GM12878 (cell line): ENCODE measurements around the gene MAGI2. TPM values are rescaled to one million over a fixed set of nuclear protein-coding genes. Genes with fewer than 3 reads are reported as not detected.

Experiments used
- ATAC-seq: fragments of 200-7000 bp; cut with Tn5 transposase; 3 replicates; pipeline ENCODE4 v1.9.1; 2020; ENCODE audit warnings: mild to moderate bottlenecking, moderate library complexity
- BruUV-seq: library from RNA; stranded (reverse); fragments of 400-500 nt; replicated peaks from 2 replicates; lab custom pipeline; 2021; lab: Mats Ljungman, UMichigan
- CTCF ChIA-PET: fragments of 300-600 bp; sonication (Branson Sonifier 250); formaldehyde crosslinking; extraction: SDS; loops from one replicate; lab custom pipeline; 2021; ENCODE audit warnings: inconsistent platforms; lab: Yijun Ruan, JAX
- POLR2A ChIA-PET: fragments of 350-600 bp; formaldehyde crosslinking; extraction: SDS; loops from one replicate; lab custom pipeline; 2021; ENCODE audit warnings: inconsistent platforms; lab: Charles Lee
- RAD21 ChIA-PET: fragments of 300-600 bp; sonication (Branson Sonifier 250); formaldehyde crosslinking; loops from one replicate; lab custom pipeline; 2023; ENCODE audit warnings: antibody characterized with exemption; ENCODE audit not compliant: unreplicated experiment; lab: Charles Lee
- SMC1A ChIA-PET: fragments of 300-600 bp; sonication (Branson Sonifier 250); formaldehyde crosslinking; loops from one replicate; lab custom pipeline; 2023; ENCODE audit not compliant: unreplicated experiment, uncharacterized antibody; lab: Charles Lee
- DNase-seq: peaks from one replicate; pipeline ENCODE4 v3.0.0-alpha.2; 2011; ENCODE audit warnings: low read depth, low spot score
- FAIRE-seq: peaks from 3 replicates; lab custom pipeline; 2011; peaks lifted over from hg19 to GRCh38; lab: Jason Lieb, UNC
- H2AFZ ChIP-seq: 2 replicates; pipeline ENCODE4 v1.6.0; 2011; ENCODE audit warnings: low read depth, low read length, control low read depth; ENCODE audit not compliant: control insufficient read depth
- H3K27ac ChIP-seq: 2 replicates; pipeline ENCODE4 v1.5.1; 2011; ENCODE audit warnings: control low read depth; ENCODE audit not compliant: control insufficient read depth, insufficient read depth
- H3K27me3 ChIP-seq, 2 experiments: replicated peaks in 1 of 2; 2 replicates each; pipeline versions ENCODE4 v1.6.0 to v1.6.1; 2011; ENCODE audit warnings: low read length in 1 of 2; ENCODE audit not compliant: control insufficient read depth in 2 of 2, insufficient read depth in 2 of 2
- H3K36me3 ChIP-seq, 2 experiments: 2 replicates each; pipeline ENCODE4 v1.5.1; 2011; ENCODE audit warnings: low read length in 1 of 2; ENCODE audit not compliant: control insufficient read depth in 2 of 2, insufficient read depth in 2 of 2
- H3K4me1 ChIP-seq: 2 replicates; pipeline ENCODE4 v1.6.1; 2011; ENCODE audit warnings: mild to moderate bottlenecking, low read length, moderate library complexity, mixed read lengths; ENCODE audit not compliant: control insufficient read depth, insufficient read depth
- H3K4me2 ChIP-seq: 2 replicates; pipeline ENCODE4 v1.6.0; 2011; ENCODE audit warnings: control low read depth; ENCODE audit not compliant: control insufficient read depth, insufficient read depth
- H3K4me3 ChIP-seq: fragments of 200-600 bp; sonication (generic); 2 replicates; pipeline ENCODE4 v1.5.1; 2016
- H3K79me2 ChIP-seq: 2 replicates; pipeline ENCODE4 v1.6.0; 2011; ENCODE audit warnings: low read length; ENCODE audit not compliant: control insufficient read depth, insufficient read depth
- H3K9ac ChIP-seq: 2 replicates; pipeline ENCODE4 v1.8.0; 2011; ENCODE audit warnings: low read length, control low read depth, mixed read lengths; ENCODE audit not compliant: control insufficient read depth, insufficient read depth
- H3K9me3 ChIP-seq: replicated peaks from 3 replicates; pipeline ENCODE4 v1.5.1; 2011; ENCODE audit warnings: mild to moderate bottlenecking, low read length; ENCODE audit not compliant: control insufficient read depth, insufficient read depth
- H4K20me1 ChIP-seq: 2 replicates; pipeline ENCODE4 v1.6.0; 2011; ENCODE audit not compliant: control insufficient read depth, insufficient read depth
- EP300 ChIP-seq, 2 experiments: fragments of 150-350 bp in 1 of 2; IDR thresholded peaks; 2 replicates each; pipeline ENCODE4 v1.6.1; 2011 to 2012; ENCODE audit warnings: low read depth in 2 of 2, low read length in 2 of 2, borderline replicate concordance in 1 of 2, improper control_type of control experiment in 1 of 2, inconsistent platforms in 1 of 2; ENCODE audit not compliant: control insufficient read depth in 1 of 2
- EZH2 ChIP-seq: IDR thresholded peaks from 2 replicates; pipeline ENCODE4 v1.6.1; 2012; ENCODE audit warnings: low read depth, mild to moderate bottlenecking, control low read depth, inconsistent platforms, low read length, borderline replicate concordance; ENCODE audit not compliant: control insufficient read depth
- HDGF ChIP-seq: fragments of 450-650 bp; IDR thresholded peaks from 2 replicates; pipeline ENCODE4 v1.6.1; 2016; ENCODE audit warnings: antibody characterized with exemption
- NRF1 ChIP-seq: conservative IDR thresholded peaks from 2 replicates; pipeline ENCODE4 v1.6.1; 2011; ENCODE audit warnings: mild to moderate bottlenecking, low read depth, low read length, improper control_type of control experiment
- POLR2AphosphoS5 ChIP-seq: IDR thresholded peaks from 2 replicates; pipeline ENCODE4 v1.6.1; 2011; ENCODE audit warnings: mild to moderate bottlenecking, low read length, inconsistent platforms
- RCOR1 ChIP-seq: conservative IDR thresholded peaks from 2 replicates; pipeline ENCODE4 v1.6.1; 2012; ENCODE audit warnings: low read depth, low read length, improper control_type of control experiment
- SMC3 ChIP-seq: IDR thresholded peaks from 2 replicates; pipeline ENCODE4 v1.6.1; 2011; ENCODE audit warnings: low read length, improper control_type of control experiment, borderline replicate concordance
- SUZ12 ChIP-seq: fragments of 200-600 bp; sonication (generic); IDR thresholded peaks from one replicate; pipeline ENCODE4 v1.6.1; 2018; ENCODE audit warnings: antibody characterized with exemption, mild to moderate bottlenecking; ENCODE audit not compliant: unreplicated experiment
- TAF1 ChIP-seq: IDR thresholded peaks from 2 replicates; pipeline ENCODE4 v1.6.1; 2011; ENCODE audit warnings: mild to moderate bottlenecking, low read depth, low read length, borderline replicate concordance
- WGBS: methylation state at CpG from one replicate; pipeline ENCODE4 v1.1.6; 2016; ENCODE audit warnings: low lambda C conversion rate; ENCODE audit not compliant: insufficient replicate concordance, insufficient coverage; ENCODE audit errors: missing lambda C conversion rate; 5-methylcytosine and 5-hydroxymethylcytosine counted together
- in situ Hi-C: fragments of 300-500 bp; cut with MboI; formaldehyde crosslinking; loops from 9 replicates; pipeline ENCODE4 v1.14.3; 2018; ENCODE audit warnings: mixed read lengths
- intact Hi-C: fragments of 100-400 bp; cut with micrococcal nuclease; formaldehyde crosslinking; loops from one replicate; pipeline ENCODE4 v1.14.2; 2022; ENCODE audit not compliant: unreplicated experiment
- polyA plus RNA-seq, 11 experiments: library from polyadenylated mRNA; depleted of rRNA in 4 of 11; unstranded in 6 of 11; stranded (reverse) in 5 of 11; fragments of >200 nt; fragmentation: Nextera tagmentation in 4 of 11; fragmentation: Illumina TruSeq in 1 of 11; extraction: Ambion mirVana in 4 of 11; extraction: Trizol in 1 of 11; gene quantifications; 1 replicate in 1 of 11; 2 replicates in 10 of 11; pipeline versions ENCODE4 v1.2.1 to v1.2.3, GENCODE V29; 2011 to 2016; ENCODE audit warnings: inconsistent platforms in 2 of 11, missing spikeins in 2 of 11, low read depth in 1 of 11
- total RNA-seq, 4 experiments: library from RNA; depleted of rRNA in 3 of 4; stranded (reverse); fragments of >200 nt in 3 of 4; fragmentation: Illumina TruSeq in 1 of 4; extraction: Trizol in 1 of 4; gene quantifications; 2 replicates each; pipeline versions ENCODE4 v1.2.1 to v1.2.3, GENCODE V29; 2013 to 2021
- TF ChIP-seq, protein P1 (sequence below): IDR thresholded peaks from 2 replicates; pipeline ENCODE4 v1.6.1; 2011; ENCODE audit warnings: low read depth, low read length, improper control_type of control experiment, borderline replicate concordance
- TF ChIP-seq, protein P2 (sequence below): IDR thresholded peaks from 2 replicates; pipeline ENCODE4 v1.6.1; 2012; ENCODE audit warnings: mild to moderate bottlenecking, low read depth, low read length
- TF ChIP-seq, protein P3 (sequence below): fragments of 450-650 bp; formaldehyde crosslinking; IDR thresholded peaks from 2 replicates; pipeline ENCODE4 v1.4.0; 2020; ENCODE audit warnings: mild to moderate bottlenecking, moderate library complexity

The MAGI2 gene
- total and polyA plus RNA-seq, 10 of the 15 experiments (the other 5 are each of a cell fraction or from before 2014, with no cell fraction given), result 0.01 to 0.31 (median 0.05) TPM; not detected in 2

DNA sequence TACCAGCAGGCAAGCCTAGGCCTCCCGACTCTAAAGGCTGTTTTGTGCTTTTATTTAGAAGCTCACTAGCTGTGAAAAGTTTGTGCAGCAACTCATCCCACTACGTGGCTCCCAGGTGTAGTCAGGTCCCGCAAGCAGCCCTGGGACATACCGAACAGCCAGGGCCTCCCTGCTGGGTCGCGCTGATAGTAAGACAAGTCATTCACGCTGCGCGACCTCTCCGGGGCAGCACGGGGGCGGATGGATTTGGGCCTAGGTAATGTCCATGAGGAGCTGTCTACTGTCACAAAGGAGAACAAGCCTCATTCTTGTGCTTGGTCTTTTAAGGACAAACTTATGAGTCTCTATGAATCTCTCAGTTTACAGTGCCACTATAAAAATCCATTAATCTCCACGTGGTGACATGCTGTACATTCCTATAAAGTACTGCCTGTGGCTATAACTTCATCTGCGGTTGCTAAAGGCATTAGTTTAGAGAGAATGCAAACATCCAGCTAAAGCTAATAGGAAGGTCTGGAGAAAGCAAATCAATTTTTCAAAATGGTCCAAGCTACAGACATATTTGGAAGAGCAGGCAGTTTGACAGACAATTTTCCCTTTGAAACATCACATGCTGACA is 1108.1 kb downstream of the MAGI2 start (continued):
- TF ChIP-seq, protein P1, sequence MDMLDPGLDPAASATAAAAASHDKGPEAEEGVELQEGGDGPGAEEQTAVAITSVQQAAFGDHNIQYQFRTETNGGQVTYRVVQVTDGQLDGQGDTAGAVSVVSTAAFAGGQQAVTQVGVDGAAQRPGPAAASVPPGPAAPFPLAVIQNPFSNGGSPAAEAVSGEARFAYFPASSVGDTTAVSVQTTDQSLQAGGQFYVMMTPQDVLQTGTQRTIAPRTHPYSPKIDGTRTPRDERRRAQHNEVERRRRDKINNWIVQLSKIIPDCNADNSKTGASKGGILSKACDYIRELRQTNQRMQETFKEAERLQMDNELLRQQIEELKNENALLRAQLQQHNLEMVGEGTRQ, result no peak
- TF ChIP-seq, protein P2, sequence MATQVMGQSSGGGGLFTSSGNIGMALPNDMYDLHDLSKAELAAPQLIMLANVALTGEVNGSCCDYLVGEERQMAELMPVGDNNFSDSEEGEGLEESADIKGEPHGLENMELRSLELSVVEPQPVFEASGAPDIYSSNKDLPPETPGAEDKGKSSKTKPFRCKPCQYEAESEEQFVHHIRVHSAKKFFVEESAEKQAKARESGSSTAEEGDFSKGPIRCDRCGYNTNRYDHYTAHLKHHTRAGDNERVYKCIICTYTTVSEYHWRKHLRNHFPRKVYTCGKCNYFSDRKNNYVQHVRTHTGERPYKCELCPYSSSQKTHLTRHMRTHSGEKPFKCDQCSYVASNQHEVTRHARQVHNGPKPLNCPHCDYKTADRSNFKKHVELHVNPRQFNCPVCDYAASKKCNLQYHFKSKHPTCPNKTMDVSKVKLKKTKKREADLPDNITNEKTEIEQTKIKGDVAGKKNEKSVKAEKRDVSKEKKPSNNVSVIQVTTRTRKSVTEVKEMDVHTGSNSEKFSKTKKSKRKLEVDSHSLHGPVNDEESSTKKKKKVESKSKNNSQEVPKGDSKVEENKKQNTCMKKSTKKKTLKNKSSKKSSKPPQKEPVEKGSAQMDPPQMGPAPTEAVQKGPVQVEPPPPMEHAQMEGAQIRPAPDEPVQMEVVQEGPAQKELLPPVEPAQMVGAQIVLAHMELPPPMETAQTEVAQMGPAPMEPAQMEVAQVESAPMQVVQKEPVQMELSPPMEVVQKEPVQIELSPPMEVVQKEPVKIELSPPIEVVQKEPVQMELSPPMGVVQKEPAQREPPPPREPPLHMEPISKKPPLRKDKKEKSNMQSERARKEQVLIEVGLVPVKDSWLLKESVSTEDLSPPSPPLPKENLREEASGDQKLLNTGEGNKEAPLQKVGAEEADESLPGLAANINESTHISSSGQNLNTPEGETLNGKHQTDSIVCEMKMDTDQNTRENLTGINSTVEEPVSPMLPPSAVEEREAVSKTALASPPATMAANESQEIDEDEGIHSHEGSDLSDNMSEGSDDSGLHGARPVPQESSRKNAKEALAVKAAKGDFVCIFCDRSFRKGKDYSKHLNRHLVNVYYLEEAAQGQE, result no peak
- no peak for TF ChIP-seq SMC3

DNA sequence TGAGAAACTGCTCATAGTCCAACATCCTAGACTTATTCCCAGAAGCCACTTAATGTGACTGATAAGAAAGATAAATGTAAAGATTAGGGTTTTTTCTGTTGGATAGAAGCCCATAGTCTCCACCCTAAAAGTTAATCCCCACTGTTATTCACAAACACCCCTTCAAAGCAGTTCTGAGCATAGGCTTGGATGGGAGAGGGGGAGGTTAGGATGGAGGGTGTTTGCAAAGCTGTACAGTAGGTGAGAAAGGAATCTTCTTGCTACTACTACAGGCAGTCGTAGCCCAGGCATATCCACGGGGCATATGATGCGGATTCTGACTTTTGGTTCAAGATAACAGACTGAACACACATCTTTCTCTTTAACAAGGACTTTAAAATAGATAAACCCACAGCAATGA is 1119.0 kb downstream of the MAGI2 start:
- FAIRE-seq, result no peak
- in situ Hi-C loops (no loop called here), intact Hi-C loops (no loop called here)
- no peaks in the 10 kb centered on the region for H3K27me3 ChIP-seq
- H3K4me2 ChIP-seq, result no peak overlapping the region
- ATAC-seq, result no peak
- H3K79me2 ChIP-seq, result no peaks in the 10 kb centered on the region
- DNase-seq, result no peak
- no peak overlapping the region for H2AFZ ChIP-seq
- ChIA-PET RAD21 (no interaction called here), SMC1A (no interaction called here), POLR2A (no interaction called here), CTCF (interaction anchor here (1.4 kb wide), 1 partner anchor 24 kb away, joined by 3 read pairs; no protein-coding TSS in a partner anchor)
- WGBS, result 0% methylated on average over 3 of the region's 3 CpGs
- no peaks in the 10 kb centered on the region for H4K20me1 ChIP-seq
- no peak overlapping the region for H3K9ac ChIP-seq
- no peaks in the 10 kb centered on the region for H3K36me3 ChIP-seq
- no peak overlapping the region for H3K27ac ChIP-seq
- H3K9me3 ChIP-seq, result no peaks in the 10 kb centered on the region
- no peaks in the 10 kb centered on the region for H3K4me1 ChIP-seq
- H3K4me3 ChIP-seq, result no peak overlapping the region
- no TSS peak for BruUV-seq
- TF ChIP-seq POLR2AphosphoS5 (no peak), EZH2 (no peak), TAF1 (no peak), SUZ12 (no peak), NRF1 (no peak), EP300 (IDR thresholded peaks at IDR 0.05; ENCODE audit: borderline replicate concordance in 1 of 2, control insufficient read depth in 1 of 2, low read depth in 2 of 2, low read length in 2 of 2) (no peak), HDGF (no peak), RCOR1 (no peak)
- TF ChIP-seq, protein P3, sequence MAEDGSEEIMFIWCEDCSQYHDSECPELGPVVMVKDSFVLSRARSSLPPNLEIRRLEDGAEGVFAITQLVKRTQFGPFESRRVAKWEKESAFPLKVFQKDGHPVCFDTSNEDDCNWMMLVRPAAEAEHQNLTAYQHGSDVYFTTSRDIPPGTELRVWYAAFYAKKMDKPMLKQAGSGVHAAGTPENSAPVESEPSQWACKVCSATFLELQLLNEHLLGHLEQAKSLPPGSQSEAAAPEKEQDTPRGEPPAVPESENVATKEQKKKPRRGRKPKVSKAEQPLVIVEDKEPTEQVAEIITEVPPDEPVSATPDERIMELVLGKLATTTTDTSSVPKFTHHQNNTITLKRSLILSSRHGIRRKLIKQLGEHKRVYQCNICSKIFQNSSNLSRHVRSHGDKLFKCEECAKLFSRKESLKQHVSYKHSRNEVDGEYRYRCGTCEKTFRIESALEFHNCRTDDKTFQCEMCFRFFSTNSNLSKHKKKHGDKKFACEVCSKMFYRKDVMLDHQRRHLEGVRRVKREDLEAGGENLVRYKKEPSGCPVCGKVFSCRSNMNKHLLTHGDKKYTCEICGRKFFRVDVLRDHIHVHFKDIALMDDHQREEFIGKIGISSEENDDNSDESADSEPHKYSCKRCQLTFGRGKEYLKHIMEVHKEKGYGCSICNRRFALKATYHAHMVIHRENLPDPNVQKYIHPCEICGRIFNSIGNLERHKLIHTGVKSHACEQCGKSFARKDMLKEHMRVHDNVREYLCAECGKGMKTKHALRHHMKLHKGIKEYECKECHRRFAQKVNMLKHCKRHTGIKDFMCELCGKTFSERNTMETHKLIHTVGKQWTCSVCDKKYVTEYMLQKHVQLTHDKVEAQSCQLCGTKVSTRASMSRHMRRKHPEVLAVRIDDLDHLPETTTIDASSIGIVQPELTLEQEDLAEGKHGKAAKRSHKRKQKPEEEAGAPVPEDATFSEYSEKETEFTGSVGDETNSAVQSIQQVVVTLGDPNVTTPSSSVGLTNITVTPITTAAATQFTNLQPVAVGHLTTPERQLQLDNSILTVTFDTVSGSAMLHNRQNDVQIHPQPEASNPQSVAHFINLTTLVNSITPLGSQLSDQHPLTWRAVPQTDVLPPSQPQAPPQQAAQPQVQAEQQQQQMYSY, result no peak
